GM12878 (cell line): Measurements from ENCODE around the gene SEZ6L2. TPM values are rescaled to one million over a fixed set of nuclear protein-coding genes. Genes with fewer than 3 reads are reported as not detected.

Experiments
- ATAC-seq: fragments of 200-7000 bp; cut with Tn5 transposase; 3 replicates; pipeline ENCODE4 v1.9.1; 2020; ENCODE audit warnings: mild to moderate bottlenecking, moderate library complexity
- BruUV-seq: library from RNA; stranded (reverse); fragments of 400-500 nt; replicated peaks from 2 replicates; lab custom pipeline; 2021; lab: Mats Ljungman, UMichigan
- CTCF ChIA-PET: fragments of 300-600 bp; sonication (Branson Sonifier 250); formaldehyde crosslinking; extraction: SDS; loops from one replicate; lab custom pipeline; 2021; ENCODE audit warnings: inconsistent platforms; lab: Yijun Ruan, JAX
- POLR2A ChIA-PET: fragments of 350-600 bp; formaldehyde crosslinking; extraction: SDS; loops from one replicate; lab custom pipeline; 2021; ENCODE audit warnings: inconsistent platforms; lab: Charles Lee
- RAD21 ChIA-PET: fragments of 300-600 bp; sonication (Branson Sonifier 250); formaldehyde crosslinking; loops from one replicate; lab custom pipeline; 2023; ENCODE audit warnings: antibody characterized with exemption; ENCODE audit not compliant: unreplicated experiment; lab: Charles Lee
- SMC1A ChIA-PET: fragments of 300-600 bp; sonication (Branson Sonifier 250); formaldehyde crosslinking; loops from one replicate; lab custom pipeline; 2023; ENCODE audit not compliant: unreplicated experiment, uncharacterized antibody; lab: Charles Lee
- DNase-seq: peaks from one replicate; pipeline ENCODE4 v3.0.0-alpha.2; 2011; ENCODE audit warnings: low read depth, low spot score
- FAIRE-seq: peaks from 3 replicates; lab custom pipeline; 2011; peaks lifted over from hg19 to GRCh38; lab: Jason Lieb, UNC
- H2AFZ ChIP-seq: 2 replicates; pipeline ENCODE4 v1.6.0; 2011; ENCODE audit warnings: low read depth, low read length, control low read depth; ENCODE audit not compliant: control insufficient read depth
- H3K27ac ChIP-seq: 2 replicates; pipeline ENCODE4 v1.5.1; 2011; ENCODE audit warnings: control low read depth; ENCODE audit not compliant: control insufficient read depth, insufficient read depth
- H3K27me3 ChIP-seq, 2 experiments: replicated peaks in 1 of 2; 2 replicates each; pipeline versions ENCODE4 v1.6.0 to v1.6.1; 2011; ENCODE audit warnings: low read length in 1 of 2; ENCODE audit not compliant: control insufficient read depth in 2 of 2, insufficient read depth in 2 of 2
- H3K36me3 ChIP-seq, 2 experiments: 2 replicates each; pipeline ENCODE4 v1.5.1; 2011; ENCODE audit warnings: low read length in 1 of 2; ENCODE audit not compliant: control insufficient read depth in 2 of 2, insufficient read depth in 2 of 2
- H3K4me1 ChIP-seq: 2 replicates; pipeline ENCODE4 v1.6.1; 2011; ENCODE audit warnings: mild to moderate bottlenecking, low read length, moderate library complexity, mixed read lengths; ENCODE audit not compliant: control insufficient read depth, insufficient read depth
- H3K4me2 ChIP-seq: 2 replicates; pipeline ENCODE4 v1.6.0; 2011; ENCODE audit warnings: control low read depth; ENCODE audit not compliant: control insufficient read depth, insufficient read depth
- H3K4me3 ChIP-seq: fragments of 200-600 bp; sonication (generic); 2 replicates; pipeline ENCODE4 v1.5.1; 2016
- H3K79me2 ChIP-seq: 2 replicates; pipeline ENCODE4 v1.6.0; 2011; ENCODE audit warnings: low read length; ENCODE audit not compliant: control insufficient read depth, insufficient read depth
- H3K9ac ChIP-seq: 2 replicates; pipeline ENCODE4 v1.8.0; 2011; ENCODE audit warnings: low read length, control low read depth, mixed read lengths; ENCODE audit not compliant: control insufficient read depth, insufficient read depth
- H3K9me3 ChIP-seq: replicated peaks from 3 replicates; pipeline ENCODE4 v1.5.1; 2011; ENCODE audit warnings: mild to moderate bottlenecking, low read length; ENCODE audit not compliant: control insufficient read depth, insufficient read depth
- H4K20me1 ChIP-seq: 2 replicates; pipeline ENCODE4 v1.6.0; 2011; ENCODE audit not compliant: control insufficient read depth, insufficient read depth
- E4F1 ChIP-seq: fragments of 450-650 bp; IDR thresholded peaks from 2 replicates; pipeline ENCODE4 v1.6.1; 2018; ENCODE audit warnings: borderline replicate concordance, mild to moderate bottlenecking; ENCODE audit not compliant: partially characterized antibody
- KDM1A ChIP-seq: fragments of 200-600 bp; sonication (generic); IDR thresholded peaks from 2 replicates; pipeline ENCODE4 v1.6.1; 2016; ENCODE audit warnings: borderline replicate concordance
- TBL1XR1 ChIP-seq: IDR thresholded peaks from 2 replicates; pipeline ENCODE4 v1.6.1; 2012; ENCODE audit warnings: low read depth, low read length, improper control_type of control experiment
- WGBS: methylation state at CpG from one replicate; pipeline ENCODE4 v1.1.6; 2016; ENCODE audit warnings: low lambda C conversion rate; ENCODE audit not compliant: insufficient replicate concordance, insufficient coverage; ENCODE audit errors: missing lambda C conversion rate; 5-methylcytosine and 5-hydroxymethylcytosine counted together
- in situ Hi-C: fragments of 300-500 bp; cut with MboI; formaldehyde crosslinking; loops from 9 replicates; pipeline ENCODE4 v1.14.3; 2018; ENCODE audit warnings: mixed read lengths
- intact Hi-C: fragments of 100-400 bp; cut with micrococcal nuclease; formaldehyde crosslinking; loops from one replicate; pipeline ENCODE4 v1.14.2; 2022; ENCODE audit not compliant: unreplicated experiment
- polyA plus RNA-seq, 11 experiments: library from polyadenylated mRNA; depleted of rRNA in 4 of 11; unstranded in 6 of 11; stranded (reverse) in 5 of 11; fragments of >200 nt; fragmentation: Nextera tagmentation in 4 of 11; fragmentation: Illumina TruSeq in 1 of 11; extraction: Ambion mirVana in 4 of 11; extraction: Trizol in 1 of 11; gene quantifications; 1 replicate in 1 of 11; 2 replicates in 10 of 11; pipeline versions ENCODE4 v1.2.1 to v1.2.3, GENCODE V29; 2011 to 2016; ENCODE audit warnings: inconsistent platforms in 2 of 11, missing spikeins in 2 of 11, low read depth in 1 of 11
- total RNA-seq, 4 experiments: library from RNA; depleted of rRNA in 3 of 4; stranded (reverse); fragments of >200 nt in 3 of 4; fragmentation: Illumina TruSeq in 1 of 4; extraction: Trizol in 1 of 4; gene quantifications; 2 replicates each; pipeline versions ENCODE4 v1.2.1 to v1.2.3, GENCODE V29; 2013 to 2021
- TF ChIP-seq, protein P1 (sequence below): fragments of 450-650 bp; IDR thresholded peaks from 2 replicates; pipeline ENCODE4 v1.6.1; 2018; ENCODE audit warnings: mild to moderate bottlenecking, low read depth, moderate library complexity; ENCODE audit not compliant: partially characterized antibody

The SEZ6L2 gene
- total and polyA plus RNA-seq, 10 of the 15 experiments (the other 5 are each of a cell fraction or from before 2014, with no cell fraction given): 0.06 to 0.49 TPM; not detected in 8

- no peaks in the 10 kb centered on the region; the same call in 1 of the 2 replicates for H3K4me1 ChIP-seq
- H3K27me3 ChIP-seq: no peaks in the 10 kb centered on the region
- H4K20me1 ChIP-seq: no peaks in the 10 kb centered on the region
- intact Hi-C loops (loop anchor here (10.0 kb wide), 1 partner anchor 56 kb away; the partner anchor contains the start of gene CDIPT), in situ Hi-C loops (no loop called here)
- no peak overlapping the region for H3K9ac ChIP-seq
- peaks cover 7% of the 10 kb centered on the region for H3K79me2 ChIP-seq
- H2AFZ ChIP-seq: no peak overlapping the region
- ATAC-seq (no peak), FAIRE-seq (no peak), DNase-seq (no peak)
- CTCF ChIA-PET: interaction anchor here (0.9 kb wide), 1 partner anchor 52 kb away, joined by 4 read pairs; no protein-coding TSS in a partner anchor
- no peak overlapping the region for H3K4me3 ChIP-seq
- no TSS peak for BruUV-seq
- H3K36me3 ChIP-seq: peaks cover 0 to 9% of the 10 kb centered on the region in 2 experiments; a peak in 3 of 4 replicates
- SMC1A ChIA-PET: interaction anchor here (1.0 to 1.1 kb wide), 2 partner anchors 41 to 55 kb away, joined by 3 to 4 read pairs; no protein-coding TSS in a partner anchor
- WGBS: 94% methylated on average over 6 of the region's 6 CpGs
- no peak overlapping the region for H3K4me2 ChIP-seq
- no peak for TF ChIP-seq TBL1XR1
- TF ChIP-seq, all 136 proteins: peak for 0
- POLR2A ChIA-PET: no interaction called here
- Histone ChIP-seq H3K9me3 (no peaks in the 10 kb centered on the region), H3K27ac (no peak overlapping the region)
- RAD21 ChIA-PET: no interaction called here
Observed at GRCh38 chr16:29920288-29921033, 21.1 kb upstream of the SEZ6L2 start.

DNA sequence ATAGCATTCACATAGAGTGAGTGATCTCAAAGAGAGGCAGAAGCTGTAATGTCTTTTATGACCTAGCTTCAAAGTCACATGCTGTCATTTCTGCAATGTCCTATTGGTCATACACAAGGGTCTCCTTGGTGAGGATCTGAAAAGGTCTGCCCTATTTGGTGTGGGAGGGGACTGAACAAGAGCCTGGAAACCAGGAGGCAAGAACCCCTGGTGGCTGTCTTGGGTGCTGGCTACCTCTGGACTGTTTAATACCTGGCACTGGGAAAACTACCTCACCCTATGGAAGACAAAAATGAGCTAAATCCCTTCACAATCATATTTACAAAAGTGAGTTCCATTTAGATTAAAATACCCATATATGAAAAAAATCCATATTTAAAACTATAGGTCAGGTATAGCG lies 17.6 kb upstream of the SEZ6L2 start:
- FAIRE-seq: no peak
- in situ Hi-C loops: no loop called here
- SMC1A ChIA-PET: interaction anchor here (1.4 to 2.0 kb wide), 2 partner anchors 9 to 17 kb away, joined by 4 to 5 read pairs; partner anchors contain the start of genes ASPHD1 and KCTD13

More for the DNA sequence above, 17.6 kb upstream of the SEZ6L2 start:
- intact Hi-C loops: no loop called here
- WGBS: 100% methylated on average over 1 of the region's 1 CpG
- no peak overlapping the region for H3K27ac ChIP-seq
- CTCF ChIA-PET: interaction anchor here (0.6 to 2.5 kb wide), 6 partner anchors 9 to 115 kb away, joined by 3 to 7 read pairs (median 4); partner anchors contain the start of genes KCTD13 and TMEM219
- no peaks in the 10 kb centered on the region for H3K4me1 ChIP-seq
- RAD21 ChIA-PET: no interaction called here
- no TSS peak for BruUV-seq
- no peaks in the 10 kb centered on the region for H3K27me3 ChIP-seq
- H3K36me3 ChIP-seq: peaks cover 0 to 2% of the 10 kb centered on the region in 2 experiments; a peak in 2 of 4 replicates
- no peak overlapping the region for H3K4me2 ChIP-seq
- no peak overlapping the region for H3K9ac ChIP-seq
- no peak overlapping the region for H3K4me3 ChIP-seq
- H2AFZ ChIP-seq: no peak overlapping the region
- POLR2A ChIA-PET: interaction anchor here (0.6 to 1.7 kb wide), 2 partner anchors 9 to 18 kb away, joined by 3 to 11 read pairs; partner anchors contain the start of genes KCTD13 and SEZ6L2
- DNase-seq: no peak
- TF ChIP-seq KDM1A (no peak), E4F1 (no peak)
- TF ChIP-seq, protein P1, sequence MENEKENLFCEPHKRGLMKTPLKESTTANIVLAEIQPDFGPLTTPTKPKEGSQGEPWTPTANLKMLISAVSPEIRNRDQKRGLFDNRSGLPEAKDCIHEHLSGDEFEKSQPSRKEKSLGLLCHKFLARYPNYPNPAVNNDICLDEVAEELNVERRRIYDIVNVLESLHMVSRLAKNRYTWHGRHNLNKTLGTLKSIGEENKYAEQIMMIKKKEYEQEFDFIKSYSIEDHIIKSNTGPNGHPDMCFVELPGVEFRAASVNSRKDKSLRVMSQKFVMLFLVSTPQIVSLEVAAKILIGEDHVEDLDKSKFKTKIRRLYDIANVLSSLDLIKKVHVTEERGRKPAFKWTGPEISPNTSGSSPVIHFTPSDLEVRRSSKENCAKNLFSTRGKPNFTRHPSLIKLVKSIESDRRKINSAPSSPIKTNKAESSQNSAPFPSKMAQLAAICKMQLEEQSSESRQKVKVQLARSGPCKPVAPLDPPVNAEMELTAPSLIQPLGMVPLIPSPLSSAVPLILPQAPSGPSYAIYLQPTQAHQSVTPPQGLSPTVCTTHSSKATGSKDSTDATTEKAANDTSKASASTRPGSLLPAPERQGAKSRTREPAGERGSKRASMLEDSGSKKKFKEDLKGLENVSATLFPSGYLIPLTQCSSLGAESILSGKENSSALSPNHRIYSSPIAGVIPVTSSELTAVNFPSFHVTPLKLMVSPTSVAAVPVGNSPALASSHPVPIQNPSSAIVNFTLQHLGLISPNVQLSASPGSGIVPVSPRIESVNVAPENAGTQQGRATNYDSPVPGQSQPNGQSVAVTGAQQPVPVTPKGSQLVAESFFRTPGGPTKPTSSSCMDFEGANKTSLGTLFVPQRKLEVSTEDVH: no peak
- ATAC-seq: no peak
- H4K20me1 ChIP-seq: no peaks in the 10 kb centered on the region
- H3K79me2 ChIP-seq: no peaks in the 10 kb centered on the region
- H3K9me3 ChIP-seq: no peaks in the 10 kb centered on the region
